OCI-LY7 (cell line): ENCODE measurements around the gene APOBEC4. TPM values are rescaled to one million over a fixed set of nuclear protein-coding genes. Genes with fewer than 3 reads are reported as not detected.

Experiments
- BruUV-seq: library from RNA; stranded (reverse); fragments of 400-500 nt; replicated peaks from 2 replicates; lab custom pipeline; 2021; lab: Mats Ljungman, UMichigan
- CTCF ChIA-PET: fragments of 300-600 bp; sonication (Branson Sonifier 250); formaldehyde crosslinking; loops from one replicate; lab custom pipeline; 2022; ENCODE audit warnings: antibody characterized with exemption; ENCODE audit not compliant: unreplicated experiment; lab: Charles Lee
- POLR2A ChIA-PET: fragments of 300-600 bp; sonication (Branson Sonifier 250); formaldehyde crosslinking; loops from one replicate; lab custom pipeline; 2022; ENCODE audit warnings: antibody characterized with exemption; lab: Charles Lee
- DNase-seq: peaks from one replicate; pipeline ENCODE4 v3.0.0-alpha.2; 2015; ENCODE audit warnings: low spot score
- H2AFZ ChIP-seq: fragments of 200-600 bp; sonication (generic), shearing (Covaris generic); 2 replicates; pipeline ENCODE4 v1.6.1; 2014; ENCODE audit warnings: mild to moderate bottlenecking, antibody characterized with exemption, low read length, moderate library complexity
- H3K27ac ChIP-seq: fragments of 200-600 bp; sonication (generic); 2 replicates; pipeline ENCODE4 v1.5.1; 2014; ENCODE audit warnings: mixed run types, low read depth, mild to moderate bottlenecking, moderate library complexity, low read length, inconsistent platforms; ENCODE audit not compliant: poor library complexity, severe bottlenecking
- H3K36me3 ChIP-seq: fragments of 200-600 bp; sonication (generic); 2 replicates; pipeline ENCODE4 v1.6.1; 2014; ENCODE audit warnings: mild to moderate bottlenecking, antibody characterized with exemption, low read length, moderate library complexity, mixed read lengths; ENCODE audit not compliant: insufficient read depth
- H3K4me1 ChIP-seq: fragments of 200-600 bp; sonication (generic); 2 replicates; pipeline ENCODE4 v1.5.1; 2014; ENCODE audit warnings: mild to moderate bottlenecking, low read length; ENCODE audit not compliant: insufficient read depth, poor library complexity, severe bottlenecking
- H3K4me2 ChIP-seq: fragments of 200-600 bp; sonication (generic); 2 replicates; pipeline ENCODE4 v1.6.1; 2014; ENCODE audit warnings: mild to moderate bottlenecking, low read length
- H3K4me3 ChIP-seq: fragments of 200-600 bp; sonication (generic); 2 replicates; pipeline ENCODE4 v1.5.1; 2014; ENCODE audit warnings: mild to moderate bottlenecking, low read depth, low read length; ENCODE audit not compliant: poor library complexity, severe bottlenecking
- H3K79me2 ChIP-seq: fragments of 200-600 bp; sonication (generic); 2 replicates; pipeline ENCODE4 v1.6.1; 2016; ENCODE audit warnings: low read depth, mild to moderate bottlenecking, low read length, moderate library complexity, mixed read lengths; ENCODE audit not compliant: insufficient read depth
- H3K9me2 ChIP-seq: fragments of 200-600 bp; sonication (generic); 2 replicates; pipeline ENCODE4 v1.6.1; 2016; ENCODE audit warnings: mild to moderate bottlenecking, low read length, mixed read lengths; ENCODE audit not compliant: insufficient read depth
- H3K9me3 ChIP-seq: fragments of 200-600 bp; sonication (generic); 2 replicates; pipeline ENCODE4 v1.6.1; 2014; ENCODE audit warnings: mild to moderate bottlenecking, mixed run types, low read length, mixed read lengths
- H4K20me1 ChIP-seq: fragments of 200-600 bp; sonication (generic); 2 replicates; pipeline ENCODE4 v1.6.1; 2014; ENCODE audit warnings: mild to moderate bottlenecking, antibody characterized with exemption, low read length, moderate library complexity, mixed read lengths; ENCODE audit not compliant: insufficient read depth
- EZH2phosphoT487 ChIP-seq: fragments of 200-600 bp; sonication (generic); IDR thresholded peaks from 2 replicates; pipeline ENCODE4 v1.6.1; 2018; ENCODE audit warnings: low read depth, borderline replicate concordance, mild to moderate bottlenecking, mixed run types, antibody characterized with exemption, low read length, moderate library complexity, mixed read lengths
- intact Hi-C: fragments of 100-400 bp; cut with micrococcal nuclease; formaldehyde crosslinking; loops from one replicate; pipeline ENCODE4 v1.10.0; 2022; ENCODE audit not compliant: unreplicated experiment
- total RNA-seq, 2 experiments: library from RNA; depleted of rRNA in 1 of 2; stranded (reverse); fragments of >200 nt in 1 of 2; shearing (Covaris generic) in 1 of 2; gene quantifications; 2 replicates each; pipeline ENCODE4 v1.2.3, GENCODE V29; 2014 to 2022
- TF ChIP-seq, protein P1 (sequence below): fragments of 200-600 bp; sonication (generic); conservative IDR thresholded peaks from 2 replicates; pipeline ENCODE4 v1.5.1; 2014; ENCODE audit warnings: mild to moderate bottlenecking, antibody characterized with exemption, low read length, moderate library complexity, mixed read lengths

The APOBEC4 gene
- total RNA-seq, 2 experiments from 2014 or later = not detected

DNA sequence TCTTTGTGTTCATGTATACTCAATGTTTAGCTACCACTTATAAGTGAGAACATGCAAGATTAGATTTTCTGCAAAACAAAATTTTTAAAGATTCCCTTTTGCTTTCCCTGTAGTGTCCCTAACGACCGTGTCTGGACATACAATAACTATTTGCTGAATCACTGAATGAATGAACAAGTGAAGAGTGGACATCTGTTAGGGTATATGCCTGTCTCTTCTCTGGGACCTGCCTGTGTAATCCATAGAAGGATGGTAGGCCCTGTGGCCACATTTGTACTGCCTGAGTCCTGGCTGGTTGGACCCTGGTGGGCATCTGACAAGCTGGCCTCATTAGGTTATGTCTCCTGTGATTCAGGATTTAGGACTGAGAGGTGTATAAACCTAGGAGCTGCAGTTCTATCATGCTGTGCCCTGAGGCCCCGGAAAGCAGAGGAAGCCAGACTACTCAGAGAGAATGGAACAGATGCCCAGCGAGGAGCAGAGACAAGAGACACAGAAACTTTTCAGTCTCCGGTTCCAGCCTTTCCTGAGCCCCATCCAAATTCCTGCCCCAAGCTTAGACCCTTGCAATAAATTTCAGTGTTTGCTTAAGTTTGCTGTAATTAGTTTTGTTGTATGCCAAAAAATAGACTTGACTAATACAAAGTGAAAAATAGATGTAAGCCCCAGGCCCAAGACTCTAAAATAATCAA is 55.3 kb downstream of the APOBEC4 start:
- BruUV-seq = no TSS peak

DNA sequence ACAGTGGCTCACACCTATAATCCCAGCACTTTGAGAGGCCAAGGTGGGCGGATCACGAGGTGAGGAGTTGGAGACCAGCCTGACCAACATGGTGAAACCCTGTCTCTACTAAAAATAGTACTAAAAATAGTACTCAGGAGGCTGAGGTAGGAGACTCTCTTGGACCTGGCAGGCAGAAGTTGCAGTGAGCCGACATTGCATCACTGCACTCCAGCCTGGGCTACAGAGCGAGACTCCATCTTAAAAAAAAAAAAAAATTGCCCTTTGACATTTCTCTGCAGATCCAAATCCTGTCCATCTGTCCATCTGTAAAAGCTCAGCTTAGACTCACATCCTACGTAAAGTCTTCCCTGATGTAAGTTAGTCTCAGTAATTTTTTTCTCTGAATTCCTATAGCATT is 56.6 kb downstream of the APOBEC4 start:
- H4K20me1 ChIP-seq = no peaks in the 10 kb centered on the region
- no peak overlapping the region for H3K4me2 ChIP-seq
- H3K9me2 ChIP-seq = no peaks in the 10 kb centered on the region
- ChIA-PET CTCF (no interaction called here), POLR2A (no interaction called here)
- peaks cover 27% of the 10 kb centered on the region for H3K4me1 ChIP-seq
- no peak for TF ChIP-seq EZH2phosphoT487
- TF ChIP-seq, protein P1, sequence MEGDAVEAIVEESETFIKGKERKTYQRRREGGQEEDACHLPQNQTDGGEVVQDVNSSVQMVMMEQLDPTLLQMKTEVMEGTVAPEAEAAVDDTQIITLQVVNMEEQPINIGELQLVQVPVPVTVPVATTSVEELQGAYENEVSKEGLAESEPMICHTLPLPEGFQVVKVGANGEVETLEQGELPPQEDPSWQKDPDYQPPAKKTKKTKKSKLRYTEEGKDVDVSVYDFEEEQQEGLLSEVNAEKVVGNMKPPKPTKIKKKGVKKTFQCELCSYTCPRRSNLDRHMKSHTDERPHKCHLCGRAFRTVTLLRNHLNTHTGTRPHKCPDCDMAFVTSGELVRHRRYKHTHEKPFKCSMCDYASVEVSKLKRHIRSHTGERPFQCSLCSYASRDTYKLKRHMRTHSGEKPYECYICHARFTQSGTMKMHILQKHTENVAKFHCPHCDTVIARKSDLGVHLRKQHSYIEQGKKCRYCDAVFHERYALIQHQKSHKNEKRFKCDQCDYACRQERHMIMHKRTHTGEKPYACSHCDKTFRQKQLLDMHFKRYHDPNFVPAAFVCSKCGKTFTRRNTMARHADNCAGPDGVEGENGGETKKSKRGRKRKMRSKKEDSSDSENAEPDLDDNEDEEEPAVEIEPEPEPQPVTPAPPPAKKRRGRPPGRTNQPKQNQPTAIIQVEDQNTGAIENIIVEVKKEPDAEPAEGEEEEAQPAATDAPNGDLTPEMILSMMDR = no peak
- BruUV-seq = no TSS peak
- no peak overlapping the region for H3K27ac ChIP-seq
- intact Hi-C loops = no loop called here
- H3K79me2 ChIP-seq = no peaks in the 10 kb centered on the region
- no peak for DNase-seq
- H3K36me3 ChIP-seq = no peaks in the 10 kb centered on the region; the same call in 1 of the 2 replicates
- no peak overlapping the region for H2AFZ ChIP-seq
- no peaks in the 10 kb centered on the region for H3K9me3 ChIP-seq
- no peak overlapping the region for H3K4me3 ChIP-seq

More for the DNA sequence above, 55.3 kb downstream of the APOBEC4 start:
- no peak for DNase-seq
- ChIA-PET CTCF (no interaction called here), POLR2A (interaction anchor here (1.3 to 1.5 kb wide), 2 partner anchors 10 to 121 kb away, joined by 3 to 4 read pairs; no protein-coding TSS in a partner anchor)
- H2AFZ ChIP-seq = no peak overlapping the region
- no peaks in the 10 kb centered on the region for H4K20me1 ChIP-seq
- intact Hi-C loops = no loop called here
- H3K36me3 ChIP-seq = no peaks in the 10 kb centered on the region
- no peak overlapping the region for H3K4me3 ChIP-seq
- H3K9me3 ChIP-seq = no peaks in the 10 kb centered on the region
- no peak overlapping the region for H3K27ac ChIP-seq
- peaks cover 14% of the 10 kb centered on the region for H3K4me1 ChIP-seq
- no peaks in the 10 kb centered on the region for H3K9me2 ChIP-seq
- H3K79me2 ChIP-seq = no peaks in the 10 kb centered on the region
- no peak overlapping the region for H3K4me2 ChIP-seq
- TF ChIP-seq, protein P1 = no peak
- no peak for TF ChIP-seq EZH2phosphoT487

Other genes with a start within 250 kb of the APOBEC4 start
- gene NMNAT2, start 234.9 kb downstream of the APOBEC4 start, total RNA-seq (2014; rRNA removed; shearing (Covaris generic)) = not detected in 2 replicates
- not detected in 2 replicates for gene NMNAT2, start 234.9 kb downstream of the APOBEC4 start, total RNA-seq (2022)
- 36.4 and 45.0 TPM in 2 replicates for gene SMG7, start 180.8 kb downstream of the APOBEC4 start, total RNA-seq (2014; rRNA removed; shearing (Covaris generic))
- 172 and 185 TPM in 2 replicates for gene SMG7, start 180.8 kb downstream of the APOBEC4 start, total RNA-seq (2022)
- 4.0 and 5.0 TPM in 2 replicates for gene NCF2, start 62.9 kb downstream of the APOBEC4 start, total RNA-seq (2014; rRNA removed; shearing (Covaris generic))
- gene NCF2, start 62.9 kb downstream of the APOBEC4 start, total RNA-seq (2022) = 13.5 and 17.4 TPM in 2 replicates
- gene ARPC5, start 17.5 kb downstream of the APOBEC4 start, total RNA-seq (2014; rRNA removed; shearing (Covaris generic)) = 116 and 148 TPM in 2 replicates
- 132 and 133 TPM in 2 replicates for gene ARPC5, start 17.5 kb downstream of the APOBEC4 start, total RNA-seq (2022)
- gene RGL1, start 151.8 kb upstream of the APOBEC4 start, total RNA-seq (2014; rRNA removed; shearing (Covaris generic)) = 0.18 and 0.35 TPM in 2 replicates
- 0.20 and 0.32 TPM in 2 replicates for gene RGL1, start 151.8 kb upstream of the APOBEC4 start, total RNA-seq (2022)